Thyroid gland (tissue), 4 donors: Measurements from ENCODE around the gene AMMECR1.

Experiments used
- POLR2A ChIP-seq, 2 donors: fragments of 450-650 bp; IDR thresholded peaks; one replicate each; pipeline ENCODE4 v1.6.1; 2017; ENCODE audit warnings: antibody characterized with exemption in 2 of 2, mild to moderate bottlenecking in 2 of 2, moderate library complexity in 1 of 2
- TF ChIP-seq, protein P1 (sequence below), 6 experiments: fragments of 200-600 bp in 3 of 6; fragments of 450-650 bp in 3 of 6; sonication (generic) in 3 of 6; IDR thresholded peaks; one replicate each; pipeline ENCODE4 v1.5.1; 2016 to 2019; ENCODE audit warnings: antibody characterized with exemption in 6 of 6, mild to moderate bottlenecking in 2 of 6, inconsistent platforms in 1 of 6, moderate library complexity in 1 of 6

DNA sequence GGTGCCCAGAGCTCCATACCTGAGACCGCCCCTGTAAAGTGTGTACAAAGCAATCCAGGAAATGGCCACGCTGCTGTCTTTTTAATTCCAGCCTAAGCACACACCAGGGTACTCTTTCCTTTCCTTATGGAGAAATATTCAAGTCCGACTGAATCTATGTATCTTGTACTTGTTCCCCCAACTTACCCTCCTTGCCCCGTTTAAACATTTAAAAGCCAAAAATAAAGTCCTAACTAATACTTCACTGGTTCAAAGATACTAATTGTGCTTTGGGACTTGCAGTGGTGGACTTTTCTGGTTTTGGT lies 731 bp upstream of the AMMECR1 start:
- TF ChIP-seq, protein P1, sequence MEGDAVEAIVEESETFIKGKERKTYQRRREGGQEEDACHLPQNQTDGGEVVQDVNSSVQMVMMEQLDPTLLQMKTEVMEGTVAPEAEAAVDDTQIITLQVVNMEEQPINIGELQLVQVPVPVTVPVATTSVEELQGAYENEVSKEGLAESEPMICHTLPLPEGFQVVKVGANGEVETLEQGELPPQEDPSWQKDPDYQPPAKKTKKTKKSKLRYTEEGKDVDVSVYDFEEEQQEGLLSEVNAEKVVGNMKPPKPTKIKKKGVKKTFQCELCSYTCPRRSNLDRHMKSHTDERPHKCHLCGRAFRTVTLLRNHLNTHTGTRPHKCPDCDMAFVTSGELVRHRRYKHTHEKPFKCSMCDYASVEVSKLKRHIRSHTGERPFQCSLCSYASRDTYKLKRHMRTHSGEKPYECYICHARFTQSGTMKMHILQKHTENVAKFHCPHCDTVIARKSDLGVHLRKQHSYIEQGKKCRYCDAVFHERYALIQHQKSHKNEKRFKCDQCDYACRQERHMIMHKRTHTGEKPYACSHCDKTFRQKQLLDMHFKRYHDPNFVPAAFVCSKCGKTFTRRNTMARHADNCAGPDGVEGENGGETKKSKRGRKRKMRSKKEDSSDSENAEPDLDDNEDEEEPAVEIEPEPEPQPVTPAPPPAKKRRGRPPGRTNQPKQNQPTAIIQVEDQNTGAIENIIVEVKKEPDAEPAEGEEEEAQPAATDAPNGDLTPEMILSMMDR (IDR thresholded peaks at IDR 0.05) = no peak
- TF ChIP-seq POLR2A (IDR thresholded peaks at IDR 0.05) = no peak
